GM06990 (cell line): ENCODE measurements around the gene UNK.

Source experiments
- DNase-seq: peaks from one replicate; pipeline ENCODE4 v3.0.0-alpha.2; 2011; ENCODE audit not compliant: insufficient read length; ENCODE audit errors: extremely low read depth
- H3K27me3 ChIP-seq: replicated peaks from 2 replicates; pipeline ENCODE4 v1.6.0; 2011; ENCODE audit warnings: low read length; ENCODE audit not compliant: control insufficient read depth, insufficient read depth
- H3K36me3 ChIP-seq: 2 replicates; pipeline ENCODE4 v1.5.1; 2011; ENCODE audit warnings: low read length; ENCODE audit not compliant: control insufficient read depth, insufficient read depth
- H3K4me3 ChIP-seq: replicated peaks from 2 replicates; pipeline ENCODE4 v1.5.1; 2011; ENCODE audit warnings: low read depth, mild to moderate bottlenecking, control low read depth, low read length
- TF ChIP-seq, protein P1 (sequence below): IDR thresholded peaks from 2 replicates; pipeline ENCODE4 v1.5.1; 2011; ENCODE audit warnings: low read length, control low read depth, mild to moderate bottlenecking, inconsistent platforms; ENCODE audit not compliant: insufficient read depth, poor library complexity, severe bottlenecking

The UNK gene

DNA sequence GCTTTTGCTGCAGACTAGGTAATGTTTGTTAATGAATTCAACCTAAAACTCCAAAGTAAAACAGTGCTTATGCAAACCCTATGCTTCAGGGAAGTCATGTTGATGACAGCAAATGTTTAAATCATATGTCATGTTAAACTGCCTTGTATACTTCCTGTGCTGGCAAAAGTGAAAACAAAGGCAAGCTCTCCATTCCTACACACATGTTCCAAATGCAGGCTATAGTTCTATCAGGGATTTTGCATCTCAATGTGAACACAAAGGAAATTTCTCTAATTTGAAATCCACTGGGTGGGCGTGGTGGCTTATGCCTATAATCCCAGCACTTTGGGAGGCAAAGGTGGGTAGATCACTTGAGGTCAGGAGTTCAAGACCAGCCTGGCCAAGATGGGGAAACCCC is 19.3 kb downstream of the UNK start:
- DNase-seq, result no peak
- Histone ChIP-seq H3K4me3 (no peak overlapping the region), H3K27me3 (no peaks in the 10 kb centered on the region), H3K36me3 (no peaks in the 10 kb centered on the region; the same call in 1 of the 2 replicates)
- TF ChIP-seq, protein P1, sequence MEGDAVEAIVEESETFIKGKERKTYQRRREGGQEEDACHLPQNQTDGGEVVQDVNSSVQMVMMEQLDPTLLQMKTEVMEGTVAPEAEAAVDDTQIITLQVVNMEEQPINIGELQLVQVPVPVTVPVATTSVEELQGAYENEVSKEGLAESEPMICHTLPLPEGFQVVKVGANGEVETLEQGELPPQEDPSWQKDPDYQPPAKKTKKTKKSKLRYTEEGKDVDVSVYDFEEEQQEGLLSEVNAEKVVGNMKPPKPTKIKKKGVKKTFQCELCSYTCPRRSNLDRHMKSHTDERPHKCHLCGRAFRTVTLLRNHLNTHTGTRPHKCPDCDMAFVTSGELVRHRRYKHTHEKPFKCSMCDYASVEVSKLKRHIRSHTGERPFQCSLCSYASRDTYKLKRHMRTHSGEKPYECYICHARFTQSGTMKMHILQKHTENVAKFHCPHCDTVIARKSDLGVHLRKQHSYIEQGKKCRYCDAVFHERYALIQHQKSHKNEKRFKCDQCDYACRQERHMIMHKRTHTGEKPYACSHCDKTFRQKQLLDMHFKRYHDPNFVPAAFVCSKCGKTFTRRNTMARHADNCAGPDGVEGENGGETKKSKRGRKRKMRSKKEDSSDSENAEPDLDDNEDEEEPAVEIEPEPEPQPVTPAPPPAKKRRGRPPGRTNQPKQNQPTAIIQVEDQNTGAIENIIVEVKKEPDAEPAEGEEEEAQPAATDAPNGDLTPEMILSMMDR, result no peak

DNA sequence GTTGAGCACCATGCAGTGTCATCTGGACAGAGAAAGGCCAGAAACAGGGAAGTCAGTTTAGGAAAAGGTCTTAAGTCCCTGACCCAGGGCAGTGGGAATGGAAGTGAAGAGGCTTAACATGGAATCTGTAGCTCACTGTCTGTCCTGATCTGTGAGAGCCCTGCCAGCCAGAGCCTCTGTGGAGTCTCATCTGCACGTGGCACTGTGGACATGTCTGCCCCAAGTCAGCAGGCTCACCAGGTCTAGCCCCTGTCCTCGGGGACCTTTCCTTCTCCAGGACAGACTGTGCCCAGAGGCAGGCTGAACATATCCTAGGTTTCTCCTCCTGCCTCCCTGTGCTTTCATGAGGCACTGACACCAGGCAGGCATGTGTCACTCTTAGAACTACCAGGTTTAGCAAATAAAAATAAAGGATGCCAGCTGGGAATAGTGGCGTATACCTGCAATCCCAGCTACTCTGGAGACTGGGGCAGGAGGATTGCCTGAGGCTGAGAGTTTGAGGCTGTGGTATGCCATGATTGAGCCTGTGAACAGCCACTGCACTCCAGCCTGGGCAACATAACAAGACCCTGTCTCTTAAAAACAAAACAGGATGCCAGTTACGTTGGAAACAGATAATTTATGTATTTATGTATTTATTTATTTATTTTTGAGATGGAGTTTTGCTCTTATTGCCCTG is 22.4 kb downstream of the UNK start:
- Histone ChIP-seq H3K4me3 (no peak overlapping the region), H3K36me3 (peaks cover 10% of the 10 kb centered on the region), H3K27me3 (no peaks in the 10 kb centered on the region)
- DNase-seq, result no peak
- TF ChIP-seq, protein P1, result no peak

DNA sequence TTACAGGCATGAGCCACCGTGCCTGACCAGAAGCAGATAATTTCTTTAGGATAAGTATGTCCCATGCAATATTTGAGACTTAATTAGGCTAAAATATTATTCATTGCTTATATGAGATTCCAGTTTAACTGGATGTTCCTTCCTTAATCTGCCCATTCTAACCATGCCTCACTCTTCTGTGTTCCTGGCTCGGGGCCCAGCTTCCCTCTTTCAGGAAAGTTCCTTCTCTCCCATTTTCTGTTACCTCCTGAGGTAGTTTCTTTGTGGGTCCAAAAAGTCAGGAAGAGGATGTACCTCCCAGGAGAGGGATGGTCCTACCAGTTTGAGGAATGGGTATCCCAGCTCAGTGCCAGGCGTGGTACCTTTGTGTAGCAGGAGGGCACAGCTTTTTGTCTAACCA is 23.3 kb downstream of the UNK start:
- Histone ChIP-seq H3K36me3 (peaks cover 16% of the 10 kb centered on the region), H3K27me3 (no peaks in the 10 kb centered on the region), H3K4me3 (no peak overlapping the region)
- no peak for DNase-seq
- TF ChIP-seq, protein P1, result no peak

DNA sequence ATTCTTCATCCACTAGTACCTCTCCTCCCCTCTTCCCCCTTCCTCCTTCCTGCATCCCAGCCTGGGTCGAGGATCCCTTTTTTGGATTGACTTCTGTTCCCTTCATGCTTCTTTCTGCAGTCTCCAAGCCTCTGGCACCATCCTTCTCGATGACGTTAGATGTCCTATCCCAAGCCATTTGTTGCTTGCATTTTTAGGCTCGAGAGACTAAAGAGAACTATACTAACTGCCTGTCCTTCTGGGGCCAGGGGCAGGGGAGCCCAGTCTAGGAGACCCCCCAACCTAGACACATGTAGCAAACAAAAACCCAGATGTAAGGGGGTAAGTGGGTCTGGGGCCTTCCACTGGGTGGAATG is 23.9 kb downstream of the UNK start:
- Histone ChIP-seq H3K36me3 (peaks cover 23% of the 10 kb centered on the region), H3K27me3 (no peaks in the 10 kb centered on the region), H3K4me3 (no peak overlapping the region)
- no peak for DNase-seq
- TF ChIP-seq, protein P1, result no peak

DNA sequence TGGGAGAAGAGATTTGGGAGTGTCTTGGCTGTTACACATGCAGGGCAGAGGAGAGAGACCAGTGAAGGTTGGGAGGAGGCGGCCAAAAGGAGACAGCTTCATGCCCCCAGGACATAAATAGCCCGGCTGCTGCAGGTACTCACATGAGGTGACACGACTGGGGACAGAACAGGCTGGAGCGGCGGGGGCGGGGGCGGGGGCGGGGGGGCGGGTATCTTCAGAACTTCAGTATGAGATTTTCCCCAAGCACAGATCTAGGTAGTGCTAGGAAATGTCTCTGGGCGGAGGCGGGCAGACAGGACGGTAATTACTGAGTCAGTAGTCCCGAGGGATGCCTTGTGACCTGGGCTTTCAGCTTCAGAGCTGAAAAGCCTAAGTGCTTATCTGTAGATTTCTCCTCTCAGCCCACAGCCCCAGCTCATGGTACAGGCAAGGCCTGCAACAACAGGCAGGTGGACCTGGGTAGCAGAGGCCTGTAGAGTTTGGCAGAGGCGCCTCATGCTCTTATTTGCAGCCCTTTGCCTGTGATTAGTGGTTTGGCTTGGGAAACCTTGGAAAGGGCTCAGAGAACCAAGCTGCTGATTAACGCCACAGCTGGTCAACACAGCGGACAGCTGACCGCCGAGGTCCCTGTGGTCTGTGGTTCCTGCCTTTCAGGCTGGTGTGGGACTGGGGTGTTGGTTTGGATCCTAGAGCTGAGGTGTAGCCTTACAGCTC is 24.5 kb downstream of the UNK start:
- Histone ChIP-seq H3K4me3 (no peak overlapping the region), H3K27me3 (no peaks in the 10 kb centered on the region), H3K36me3 (peaks cover 28% of the 10 kb centered on the region)
- TF ChIP-seq, protein P1, result no peak
- DNase-seq, result no peak

DNA sequence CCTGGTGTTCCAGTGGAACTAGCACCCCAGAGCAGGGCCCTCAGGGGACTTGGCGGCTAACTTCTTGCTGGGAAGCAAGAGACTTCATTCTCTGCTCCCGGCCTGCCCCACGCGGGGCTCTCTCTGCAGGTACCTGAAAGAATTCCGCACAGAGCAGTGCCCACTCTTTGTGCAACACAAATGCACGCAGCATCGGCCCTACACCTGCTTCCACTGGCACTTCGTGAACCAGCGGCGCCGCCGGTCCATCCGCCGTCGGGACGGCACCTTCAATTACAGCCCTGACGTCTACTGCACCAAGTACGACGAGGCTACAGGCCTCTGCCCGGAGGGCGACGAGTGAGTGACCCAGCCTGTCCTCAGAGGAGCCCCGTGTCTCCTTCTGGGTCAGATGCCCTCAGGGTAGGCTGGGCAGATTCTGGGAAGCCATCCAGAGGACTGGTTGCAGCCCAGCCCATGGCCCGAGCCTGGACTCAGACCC is 25.1 kb downstream of the UNK start:
- no peaks in the 10 kb centered on the region for H3K27me3 ChIP-seq
- H3K4me3 ChIP-seq, result no peak overlapping the region
- peaks cover 28% of the 10 kb centered on the region for H3K36me3 ChIP-seq
- TF ChIP-seq, protein P1, result no peak
- DNase-seq, result no peak
